Measurements from ENCODE around the gene PTH2R. TPM values are rescaled to one million over a fixed set of nuclear protein-coding genes. Genes with fewer than 3 reads are reported as not detected.
A peak's percentile ranks its signal among the peaks of the same experiment; 100 is the strongest.
"Not testable (repeated sequence)": the region's sequence is repeated elsewhere in the genome, so short reads cannot be mapped to it uniquely, and the experiment has no call there.

Gene PTH2R
- total RNA-seq, 2 donors from 2014 or later = 0.09 TPM; not detected in 1

DNA sequence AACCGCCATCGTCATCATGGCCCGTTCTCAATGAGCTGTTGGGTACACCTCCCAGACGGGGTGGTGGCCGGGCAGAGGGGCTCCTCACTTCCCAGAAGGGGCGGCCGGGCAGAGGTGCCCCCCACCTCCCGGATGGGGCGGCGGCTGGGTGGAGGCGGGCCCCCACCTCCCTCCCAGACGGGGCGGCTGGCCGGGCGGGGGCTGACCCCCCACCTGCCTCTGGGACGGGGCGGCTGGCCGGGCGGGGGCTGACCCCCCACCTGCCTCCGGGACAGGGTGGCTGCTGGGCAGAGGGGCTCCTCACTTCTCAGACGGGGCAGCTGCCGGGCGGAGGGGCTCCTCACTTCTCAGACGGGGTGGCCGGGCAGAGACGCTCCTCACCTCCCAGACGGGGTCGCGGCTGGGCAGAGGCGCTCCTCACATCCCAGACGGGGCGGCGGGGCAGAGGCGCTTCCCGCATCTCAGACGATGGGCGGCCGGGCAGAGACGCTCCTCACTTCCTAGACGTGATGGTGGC is 29.2 kb upstream of the PTH2R start:
- ATAC-seq; H3K27ac Mint-ChIP-seq; DNase-seq (ENCODE audit: low spot score in 2 of 2); H3K9me3 Mint-ChIP-seq; H3K36me3 Mint-ChIP-seq: not testable (repeated sequence)

DNA sequence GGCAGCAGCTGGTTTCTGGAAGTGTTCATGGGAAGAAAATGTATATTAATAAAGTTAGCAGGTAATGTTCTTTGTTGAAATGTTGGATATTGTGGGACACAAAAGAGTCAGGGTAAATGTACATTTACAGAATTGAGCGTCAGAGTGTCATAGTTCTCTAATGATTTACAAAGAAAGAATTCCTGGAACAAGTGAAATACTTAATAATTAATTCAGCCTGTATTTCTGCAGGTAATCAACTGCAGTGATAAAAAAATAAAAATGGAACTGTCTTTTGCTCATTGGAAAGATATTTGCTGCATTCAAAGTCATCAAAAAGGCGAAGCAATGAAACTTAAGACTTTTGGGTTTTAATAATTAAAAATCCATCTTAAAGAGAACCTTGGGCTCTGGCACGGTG is 27.4 kb upstream of the PTH2R start:
- DNase-seq (ENCODE audit: low spot score in 2 of 2) (no peak), ATAC-seq (no peak)
- H3K27ac Mint-ChIP-seq = peak overlapping the region in 1 of 2 donors; percentile 7
- no peaks in the 10 kb centered on the region for H3K9me3 Mint-ChIP-seq
- no peaks in the 10 kb centered on the region for H3K36me3 Mint-ChIP-seq

DNA sequence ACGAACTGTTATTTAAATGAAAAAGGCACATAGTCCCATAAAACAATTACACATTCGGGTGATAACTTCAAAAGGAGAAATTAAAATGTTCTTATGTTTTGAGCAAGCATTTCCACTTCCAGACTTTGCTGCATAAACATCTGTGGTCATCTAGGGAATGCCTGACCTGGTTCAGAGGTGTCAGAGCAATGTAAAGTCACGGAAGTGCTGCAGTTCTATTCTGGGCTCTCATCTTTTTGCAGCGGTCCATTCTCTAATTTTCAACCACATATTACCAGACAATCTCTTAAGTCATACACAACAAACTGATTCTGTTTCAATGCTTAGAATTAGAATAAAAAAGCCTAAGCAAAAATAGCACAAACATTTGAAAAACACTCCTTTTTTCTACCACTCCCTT is 22.0 kb upstream of the PTH2R start:
- H3K9me3 Mint-ChIP-seq = no peaks in the 10 kb centered on the region
- H3K27ac Mint-ChIP-seq = no peak overlapping the region
- DNase-seq (ENCODE audit: low spot score in 2 of 2) (no peak), ATAC-seq (no peak)
- no peaks in the 10 kb centered on the region for H3K36me3 Mint-ChIP-seq

DNA sequence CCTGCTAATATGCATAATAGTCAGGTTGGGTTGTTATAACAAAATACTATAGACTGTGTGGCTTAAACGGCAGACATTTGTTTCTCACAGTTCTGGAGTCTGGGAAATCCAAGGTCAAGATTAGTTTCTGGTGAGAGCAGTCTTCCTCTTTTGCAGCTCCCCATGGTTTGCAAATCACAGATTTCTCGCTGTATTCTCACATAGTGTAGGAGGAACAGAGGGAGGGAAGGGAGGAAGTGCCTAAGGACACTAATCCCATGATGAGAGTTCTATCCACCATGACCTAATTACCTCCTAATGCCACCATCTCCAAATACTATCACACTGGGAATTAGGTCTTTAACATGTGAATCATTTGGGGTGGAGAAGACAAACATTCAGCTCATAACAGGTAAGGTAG is 20.1 kb upstream of the PTH2R start:
- H3K27ac Mint-ChIP-seq = no peak overlapping the region
- DNase-seq (ENCODE audit: low spot score in 2 of 2) = no peak
- no peak for ATAC-seq
- no peaks in the 10 kb centered on the region for H3K36me3 Mint-ChIP-seq
- no peaks in the 10 kb centered on the region for H3K9me3 Mint-ChIP-seq

DNA sequence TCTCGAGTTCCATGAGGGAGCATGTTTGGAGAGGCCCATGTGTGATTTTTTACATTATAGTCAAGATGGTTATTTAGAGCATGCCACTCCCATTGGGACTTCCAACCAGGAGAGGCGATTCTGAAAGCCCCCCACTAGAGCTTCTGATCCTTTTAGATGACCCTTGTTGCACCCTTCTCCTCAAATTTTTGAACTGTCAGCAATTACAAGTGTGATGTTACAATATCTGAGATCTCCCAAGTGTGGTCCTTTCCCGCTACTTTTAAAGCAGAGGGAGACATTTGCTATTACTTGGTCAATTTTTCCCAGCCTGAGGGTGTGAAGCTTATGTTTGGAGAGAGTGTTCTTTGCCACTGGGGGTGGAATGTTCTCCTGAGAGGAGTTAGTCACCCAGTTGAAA is 16.7 kb upstream of the PTH2R start:
- ATAC-seq (no peak), DNase-seq (ENCODE audit: low spot score in 2 of 2) (no peak)
- Mint-ChIP-seq H3K36me3 (peaks cover 8 to 10% of the 10 kb centered on the region in 2 donors), H3K9me3 (peaks cover 8 to 12% of the 10 kb centered on the region in 2 donors), H3K27ac (no peak overlapping the region)

DNA sequence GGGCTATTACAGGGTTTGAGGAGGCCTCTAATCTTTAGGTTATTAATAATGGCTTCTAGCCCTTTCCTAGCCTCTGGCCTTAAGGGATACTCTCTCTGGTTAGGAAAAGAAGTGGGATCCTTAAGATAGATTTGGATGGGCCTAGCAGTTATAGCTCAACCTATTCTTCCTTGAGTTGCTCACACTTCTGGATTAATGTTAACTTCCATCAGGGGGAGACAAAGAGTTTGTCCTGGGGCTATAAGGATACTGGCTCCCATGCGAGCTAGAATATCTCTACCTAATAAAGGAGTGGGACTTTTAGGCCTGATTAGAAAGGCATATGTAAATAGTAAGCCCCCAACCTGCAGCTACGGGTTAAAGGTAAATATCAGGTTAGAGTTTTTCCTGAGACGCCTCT is 14.3 kb upstream of the PTH2R start:
- ATAC-seq (no peak), DNase-seq (ENCODE audit: low spot score in 2 of 2) (no peak)
- no peak overlapping the region for H3K27ac Mint-ChIP-seq
- H3K36me3 Mint-ChIP-seq = peaks cover 15 to 16% of the 10 kb centered on the region in 2 donors
- peaks cover 8 to 18% of the 10 kb centered on the region in 2 donors for H3K9me3 Mint-ChIP-seq

DNA sequence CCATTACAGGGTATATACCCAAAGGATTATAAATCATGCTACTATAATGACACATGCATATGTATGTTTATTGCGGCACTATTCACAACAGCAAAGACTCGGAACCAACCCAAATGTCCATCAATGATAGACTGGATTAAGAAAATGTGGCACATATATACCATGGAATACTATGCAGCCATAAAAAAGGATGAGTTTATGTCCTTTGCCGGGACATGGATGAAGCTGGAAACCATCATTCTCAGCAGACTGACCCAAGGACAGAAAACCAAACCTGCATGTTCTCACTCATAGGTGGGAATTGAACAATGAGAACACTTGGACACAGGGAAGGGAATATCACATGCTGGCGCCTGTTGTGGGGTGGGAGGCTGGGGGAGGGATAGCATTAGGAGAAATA is 9.8 kb upstream of the PTH2R start:
- not testable (repeated sequence) for DNase-seq (ENCODE audit: low spot score in 2 of 2); H3K27ac Mint-ChIP-seq; ATAC-seq
- Mint-ChIP-seq H3K9me3 (peaks cover 8 to 18% of the 10 kb centered on the region in 2 donors), H3K36me3 (peaks cover 15 to 16% of the 10 kb centered on the region in 2 donors)

DNA sequence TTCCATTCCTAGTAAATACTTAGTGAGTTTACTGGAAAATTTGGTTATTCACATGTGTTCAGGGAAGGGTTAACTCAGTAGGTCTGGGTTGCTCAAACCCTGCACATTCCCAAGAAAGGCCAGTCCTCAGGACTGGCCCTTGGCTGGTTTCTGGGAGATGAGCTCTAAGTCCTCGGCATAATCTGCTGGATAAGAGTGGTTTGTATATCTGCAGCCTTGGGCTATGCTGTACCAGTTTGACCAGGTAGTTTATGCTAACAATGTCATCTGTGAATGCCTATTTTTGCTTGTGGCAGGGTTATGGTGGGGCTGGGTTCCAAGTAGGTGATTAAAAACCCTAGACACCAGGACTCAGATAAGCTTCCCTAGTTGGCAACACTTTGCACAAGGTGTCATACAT is 7.4 kb upstream of the PTH2R start:
- DNase-seq (ENCODE audit: low spot score in 2 of 2) (no peak), ATAC-seq (no peak)
- Mint-ChIP-seq H3K9me3 (peaks cover 0 to 11% of the 10 kb centered on the region in 2 donors), H3K27ac (no peak overlapping the region), H3K36me3 (peaks cover 6 to 7% of the 10 kb centered on the region in 2 donors)

DNA sequence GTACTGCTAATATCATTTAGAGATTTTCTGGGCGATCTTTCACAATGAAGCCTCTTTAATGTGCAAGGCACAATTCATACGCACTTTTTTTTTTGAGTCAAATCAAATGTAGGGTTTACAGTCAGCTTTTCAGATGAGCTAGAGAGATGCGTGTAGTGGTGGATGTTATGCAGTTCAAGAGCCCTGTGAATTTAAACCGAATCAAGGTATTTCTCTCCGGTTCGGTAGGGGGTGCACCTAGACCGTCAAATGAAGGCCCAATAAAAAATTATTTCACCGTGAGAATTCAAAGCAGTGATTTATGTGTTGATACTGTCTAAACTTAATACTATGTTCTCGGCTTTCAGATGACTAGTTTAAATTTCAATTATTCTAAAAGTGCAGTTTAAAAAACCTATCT is 1.1 kb downstream of the PTH2R start:
- Mint-ChIP-seq H3K27ac (no peak overlapping the region), H3K36me3 (no peaks in the 10 kb centered on the region), H3K9me3 (no peaks in the 10 kb centered on the region)
- peak in 1 of 2 donors; percentile 74 for ATAC-seq
- DNase-seq (ENCODE audit: low spot score in 2 of 2) = no peak

DNA sequence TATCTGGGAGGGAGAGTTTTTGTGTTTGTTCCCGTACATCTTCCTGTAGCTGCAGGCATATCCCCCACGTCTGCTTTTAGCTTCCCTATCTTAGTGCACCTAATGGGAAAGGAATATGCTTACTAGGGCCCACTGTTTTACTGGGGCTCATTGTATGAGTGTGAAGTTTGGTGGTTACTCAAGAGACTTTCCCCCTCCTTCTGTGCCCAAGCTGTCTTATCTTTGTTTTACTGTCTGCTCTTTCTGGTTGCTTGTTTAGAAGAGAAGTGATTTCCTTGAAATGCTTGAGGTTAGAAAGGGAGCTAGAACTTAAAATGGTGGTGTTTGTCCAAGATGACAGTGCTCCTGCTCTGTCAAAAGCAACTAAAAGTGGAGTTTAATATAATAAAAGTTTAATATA is 7.3 kb downstream of the PTH2R start:
- Mint-ChIP-seq H3K9me3 (no peaks in the 10 kb centered on the region), H3K36me3 (no peaks in the 10 kb centered on the region), H3K27ac (no peak overlapping the region)
- ATAC-seq = no peak
- no peak for DNase-seq (ENCODE audit: low spot score in 2 of 2)

DNA sequence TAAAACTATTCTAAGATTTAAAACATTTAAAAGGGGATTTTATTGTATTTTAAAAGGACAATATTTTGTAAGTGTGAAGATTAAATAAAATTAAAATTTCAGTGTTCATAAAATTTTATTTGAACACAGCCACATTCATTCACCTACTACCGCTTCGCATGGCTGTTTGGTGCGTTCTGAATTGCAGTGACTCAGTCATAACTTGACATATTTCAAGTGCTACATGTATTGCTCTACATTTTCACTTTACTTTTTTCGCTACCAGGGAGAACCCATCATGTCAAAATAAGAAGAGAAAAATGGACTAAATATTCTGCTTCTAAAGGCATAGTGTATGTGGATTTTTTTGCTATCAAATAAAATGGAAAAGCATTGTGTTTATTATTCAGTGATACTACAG is 8.7 kb downstream of the PTH2R start:
- Mint-ChIP-seq H3K27ac (no peak overlapping the region), H3K9me3 (no peaks in the 10 kb centered on the region), H3K36me3 (no peaks in the 10 kb centered on the region)
- ATAC-seq (peak in 1 of 2 donors; percentile 78), DNase-seq (ENCODE audit: low spot score in 2 of 2) (no peak)

DNA sequence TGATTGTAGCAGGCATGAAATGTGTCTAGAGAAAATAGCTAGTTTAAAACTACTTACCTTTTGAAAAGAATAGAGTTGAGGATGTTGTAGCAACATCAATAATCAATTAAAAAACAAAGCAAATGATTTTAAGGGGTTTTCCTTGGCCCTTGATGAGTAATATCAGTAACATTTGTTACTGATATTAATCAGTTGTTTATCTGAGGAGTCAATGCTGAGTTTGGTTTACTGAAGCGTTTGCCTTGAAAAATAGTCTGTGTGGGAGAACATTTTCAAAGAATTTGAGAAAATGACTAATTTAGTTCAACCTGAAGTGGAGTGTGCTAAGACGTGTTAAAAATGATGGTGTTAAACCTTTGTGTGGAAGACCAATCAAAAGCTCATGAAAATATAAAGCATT is 9.3 kb downstream of the PTH2R start:
- DNase-seq (ENCODE audit: low spot score in 2 of 2) (no peak), ATAC-seq (peak in 1 of 2 donors; percentile 91)
- H3K9me3 Mint-ChIP-seq = no peaks in the 10 kb centered on the region
- no peaks in the 10 kb centered on the region for H3K36me3 Mint-ChIP-seq
- no peak overlapping the region for H3K27ac Mint-ChIP-seq

DNA sequence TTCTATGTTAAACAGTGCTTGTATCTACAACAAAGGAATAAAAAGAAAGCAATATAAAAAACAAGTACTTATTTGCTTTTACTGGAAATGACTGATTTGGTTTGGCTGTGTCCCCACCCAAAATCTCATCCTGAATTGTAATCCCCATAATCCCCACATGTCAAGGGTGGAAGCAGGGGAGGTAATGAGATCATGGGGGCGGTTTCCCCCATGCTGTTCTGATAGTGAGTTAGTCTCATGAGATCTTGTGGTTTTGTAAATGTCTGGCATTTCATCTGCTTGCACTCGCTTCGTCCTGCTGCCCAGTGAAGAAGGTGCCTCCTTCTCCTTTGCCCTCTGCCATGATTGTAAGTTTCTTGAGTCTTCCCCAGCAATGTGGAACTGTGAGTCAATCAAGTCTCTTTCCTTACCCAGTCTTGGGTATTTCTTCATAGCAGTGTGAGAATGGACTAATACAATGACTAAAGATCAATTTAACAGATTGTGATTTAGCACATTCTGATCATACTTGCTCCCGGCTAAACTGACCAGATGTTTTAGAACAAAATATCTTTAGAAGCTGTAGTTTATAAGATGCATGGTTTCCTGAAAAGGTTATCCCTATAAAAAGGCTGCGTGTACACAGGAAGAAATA is 19.9 kb downstream of the PTH2R start:
- no peak for DNase-seq (ENCODE audit: low spot score in 2 of 2)
- Mint-ChIP-seq H3K9me3 (no peaks in the 10 kb centered on the region), H3K27ac (no peak overlapping the region), H3K36me3 (no peaks in the 10 kb centered on the region)
- ATAC-seq = no peak

DNA sequence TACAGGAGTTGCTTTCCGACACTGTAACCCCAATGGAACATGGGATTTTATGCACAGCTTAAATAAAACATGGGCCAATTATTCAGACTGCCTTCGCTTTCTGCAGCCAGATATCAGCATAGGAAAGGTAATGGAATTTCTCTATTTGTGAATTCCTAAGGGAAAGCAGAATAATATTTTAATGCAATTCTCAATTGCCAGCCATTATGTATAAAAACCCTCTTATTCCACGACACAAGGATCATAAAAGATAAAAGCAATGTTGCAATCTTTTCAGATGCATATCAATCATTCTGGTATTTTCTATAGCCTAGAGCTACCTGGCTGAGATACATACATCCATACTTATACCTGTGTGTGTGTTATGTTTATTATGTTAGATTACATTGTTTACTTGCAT is 31.2 kb downstream of the PTH2R start:
- H3K9me3 Mint-ChIP-seq = no peaks in the 10 kb centered on the region
- H3K36me3 Mint-ChIP-seq = no peaks in the 10 kb centered on the region
- no peak overlapping the region for H3K27ac Mint-ChIP-seq
- ATAC-seq = no peak
- DNase-seq (ENCODE audit: low spot score in 2 of 2) = no peak

DNA sequence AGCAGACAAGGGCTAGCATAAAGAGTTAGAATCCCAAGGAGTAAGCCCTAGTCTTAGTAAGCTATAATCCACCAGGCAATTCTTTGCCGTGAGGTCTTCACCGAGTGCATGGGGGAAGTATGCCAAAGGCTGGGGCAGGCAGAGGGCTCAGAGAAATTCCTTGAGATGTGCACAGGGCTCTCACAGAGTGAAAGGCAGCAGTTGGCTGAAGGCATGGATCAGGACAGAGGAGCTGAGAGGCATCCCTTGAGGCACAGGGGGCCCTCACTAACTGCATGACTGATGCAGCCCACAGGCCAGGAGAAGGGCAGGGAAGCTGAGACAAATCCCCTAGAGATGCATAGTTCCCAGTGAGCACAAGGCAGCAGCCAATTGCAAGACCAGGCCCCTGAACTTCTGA is 34.1 kb downstream of the PTH2R start:
- DNase-seq (ENCODE audit: low spot score in 2 of 2) (no peak), ATAC-seq (no peak)
- Mint-ChIP-seq H3K27ac (no peak overlapping the region), H3K36me3 (no peaks in the 10 kb centered on the region), H3K9me3 (no peaks in the 10 kb centered on the region)

DNA sequence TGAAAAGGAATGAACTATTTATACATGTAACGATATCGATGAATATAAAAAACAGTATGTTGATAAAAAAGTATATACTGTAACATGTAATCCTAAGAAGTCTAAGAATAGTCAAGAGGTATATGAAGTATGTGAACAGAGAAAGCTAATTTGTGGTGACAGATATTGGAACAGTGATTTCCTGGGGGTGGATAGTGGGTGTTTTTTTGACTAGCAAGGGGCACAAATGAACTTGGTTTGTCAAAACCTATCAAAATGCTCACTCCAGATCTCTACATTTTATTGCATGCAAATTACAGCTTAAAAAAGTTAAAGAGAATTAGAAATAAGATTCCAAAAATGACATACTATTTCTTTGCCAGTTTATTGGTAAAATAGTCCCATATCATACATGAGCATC is 35.4 kb downstream of the PTH2R start:
- Mint-ChIP-seq H3K27ac (no peak overlapping the region), H3K9me3 (no peaks in the 10 kb centered on the region), H3K36me3 (no peaks in the 10 kb centered on the region)
- DNase-seq (ENCODE audit: low spot score in 2 of 2) (no peak), ATAC-seq (no peak)

DNA sequence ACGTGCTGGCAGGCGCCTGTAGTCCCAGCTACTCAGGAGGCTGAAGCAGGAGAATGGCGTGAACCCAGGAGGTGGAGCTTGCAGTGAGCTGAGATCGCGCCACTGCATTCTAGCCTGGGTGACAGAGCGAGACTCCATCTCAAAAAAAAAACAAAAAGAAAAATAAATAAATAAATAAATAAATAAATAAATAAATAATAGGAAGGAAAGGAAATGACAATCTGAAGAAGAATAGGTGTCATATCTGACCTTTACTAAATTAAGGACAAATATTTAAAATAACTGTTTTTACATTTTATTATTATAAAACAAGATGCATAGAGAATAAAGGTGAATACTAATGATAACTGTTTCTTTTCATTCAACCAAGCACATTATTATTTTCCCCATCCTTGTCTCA is 40.9 kb downstream of the PTH2R start:
- H3K9me3 Mint-ChIP-seq = not testable (repeated sequence)

DNA sequence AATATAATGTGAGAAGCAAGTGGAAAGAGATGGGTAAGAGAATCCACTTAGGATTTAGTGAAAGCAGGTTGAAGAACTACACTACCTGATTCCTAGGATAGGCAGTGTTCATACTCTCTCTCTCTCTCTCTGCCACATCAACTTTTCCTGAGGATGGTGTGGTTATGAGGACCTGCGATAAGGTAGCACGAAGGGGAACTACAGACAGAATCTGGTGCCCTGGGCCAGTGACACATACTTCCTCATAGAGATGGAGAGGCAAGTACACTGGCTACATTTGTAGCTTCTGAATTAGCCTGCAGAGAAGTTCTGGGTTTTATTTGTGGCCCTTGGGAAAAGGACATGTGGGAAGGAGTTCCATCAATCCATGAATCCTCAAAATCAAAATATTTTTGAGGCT is 44.5 kb downstream of the PTH2R start:
- Mint-ChIP-seq H3K9me3 (no peaks in the 10 kb centered on the region), H3K27ac (no peak overlapping the region), H3K36me3 (no peaks in the 10 kb centered on the region)
- no peak for ATAC-seq
- DNase-seq (ENCODE audit: low spot score in 2 of 2) = no peak

More for the DNA sequence above, 40.9 kb downstream of the PTH2R start:
- not testable (repeated sequence) for H3K27ac Mint-ChIP-seq; H3K36me3 Mint-ChIP-seq; DNase-seq (ENCODE audit: low spot score in 2 of 2); ATAC-seq

Measured in activated naive CD4-positive, alpha-beta T cell treated with anti-CD3 and anti-CD28 coated beads, Interleukin-2, amount 50 U/mL, for 72 hours (primary cell).